Activated T-helper 2 cell treated with anti-CD3 and anti-CD28 coated beads, Interferon-gamma antibody, Interleukin-2, Interleukin-4, amounts not matched to agents 10 μg/mL and 5 μg/mL and 100 μg/mL, durations not matched to agents 14 hours and 24 hours and 36 hours (primary cell): ENCODE measurements around the gene CLDN7. TPM values are rescaled to one million over a fixed set of nuclear protein-coding genes. Genes with fewer than 3 reads are reported as not detected.

Experiments used
- DNase-seq: peaks from one replicate; pipeline ENCODE4 v3.0.0; 2021; ENCODE audit warnings: low spot score
- H3K27ac Mint-ChIP-seq: one replicate; pipeline ENCODE4 v1.8.0; 2021; ENCODE audit warnings: mixed read lengths
- H3K27me3 Mint-ChIP-seq: one replicate; pipeline ENCODE4 v1.8.0; 2021; ENCODE audit warnings: low read depth, mixed read lengths
- H3K36me3 Mint-ChIP-seq: one replicate; pipeline ENCODE4 v1.8.0; 2021; ENCODE audit warnings: low read depth, mixed read lengths
- H3K4me1 Mint-ChIP-seq: one replicate; pipeline ENCODE4 v1.8.0; 2021; ENCODE audit warnings: low read depth, mixed read lengths
- H3K4me3 Mint-ChIP-seq: one replicate; pipeline ENCODE4 v1.8.0; 2021; ENCODE audit warnings: low read depth, mild to moderate bottlenecking, moderate library complexity, mixed read lengths
- H3K9me3 Mint-ChIP-seq: one replicate; pipeline ENCODE4 v1.8.0; 2021; ENCODE audit warnings: mixed read lengths
- intact Hi-C: fragments of 100-400 bp; cut with micrococcal nuclease; formaldehyde crosslinking; loops from one replicate; pipeline ENCODE4 v1.15.1; 2023
- total RNA-seq: library from RNA; stranded (reverse); gene quantifications from 2 replicates; pipeline ENCODE4 v1.2.3, GENCODE V29; 2022

The CLDN7 gene
- total RNA-seq, 1 donor from 2014 or later = 0.41 TPM

GRCh38 chr17:7281074-7281952, 19.0 kb upstream of the CLDN7 start, which contains the start of gene SLC2A4:
Gene SLC2A4 (plus strand): TSS chr17:7281718. CDS start chr17:7281935, 217 bp downstream.
- peaks cover 15% of the 10 kb centered on the region for H3K4me1 Mint-ChIP-seq
- H3K36me3 Mint-ChIP-seq = no peaks in the 10 kb centered on the region
- H3K9me3 Mint-ChIP-seq = no peaks in the 10 kb centered on the region
- peak; percentile 76 for DNase-seq
- H3K4me3 Mint-ChIP-seq = peak within 1 kb of the TSS; percentile 78
- H3K27ac Mint-ChIP-seq = peak within 1 kb of the TSS; percentile 42
- H3K27me3 Mint-ChIP-seq = peaks cover 40% of the 10 kb centered on the region
- intact Hi-C loops = loop anchor here (1.0 to 2.0 kb wide), 3 partner anchors 29 to 43 kb away; partner anchors contain the start of genes ELP5 and GABARAP

GRCh38 chr17:7280519-7281073, 18.3 kb upstream of the CLDN7 start:
- intact Hi-C loops = loop anchor here (1.0 to 2.0 kb wide), 4 partner anchors 16 to 42 kb away; partner anchors contain the start of genes ELP5 and GABARAP
- Mint-ChIP-seq H3K9me3 (no peaks in the 10 kb centered on the region), H3K4me3 (peak overlapping the region; percentile 68), H3K4me1 (peaks cover 15% of the 10 kb centered on the region), H3K36me3 (no peaks in the 10 kb centered on the region), H3K27ac (no peak overlapping the region), H3K27me3 (peaks cover 36% of the 10 kb centered on the region)
- DNase-seq = peak; percentile 69

GRCh38 chr17:7279448-7279847, 17.2 kb upstream of the CLDN7 start:
- no peaks in the 10 kb centered on the region for H3K9me3 Mint-ChIP-seq
- intact Hi-C loops = no loop called here
- H3K27me3 Mint-ChIP-seq = peaks cover 36% of the 10 kb centered on the region
- no peak overlapping the region for H3K4me3 Mint-ChIP-seq
- no peaks in the 10 kb centered on the region for H3K36me3 Mint-ChIP-seq
- H3K4me1 Mint-ChIP-seq = peaks cover 15% of the 10 kb centered on the region
- no peak overlapping the region for H3K27ac Mint-ChIP-seq
- DNase-seq = no peak

- intact Hi-C loops = no loop called here
- Mint-ChIP-seq H3K27me3 (peaks cover 36% of the 10 kb centered on the region), H3K36me3 (no peaks in the 10 kb centered on the region), H3K9me3 (no peaks in the 10 kb centered on the region), H3K4me3 (no peak overlapping the region), H3K27ac (no peak overlapping the region), H3K4me1 (peaks cover 15% of the 10 kb centered on the region)
- no peak for DNase-seq
These were observed 4.5 kb upstream of the CLDN7 start for GRCh38 chr17:7266784-7267183.

- DNase-seq = no peak
- peaks cover 9% of the 10 kb centered on the region for H3K36me3 Mint-ChIP-seq
- H3K4me1 Mint-ChIP-seq = peaks cover 16% of the 10 kb centered on the region
- peak overlapping the region; percentile 43 for H3K4me3 Mint-ChIP-seq
- no peaks in the 10 kb centered on the region for H3K9me3 Mint-ChIP-seq
- peaks cover 31% of the 10 kb centered on the region for H3K27me3 Mint-ChIP-seq
- no peak overlapping the region for H3K27ac Mint-ChIP-seq
- intact Hi-C loops = no loop called here
These were observed 1.5 kb upstream of the CLDN7 start for GRCh38 chr17:7263801-7264078.

GRCh38 chr17:7262935-7263800, 890 bp upstream of the CLDN7 start:
- H3K9me3 Mint-ChIP-seq = no peaks in the 10 kb centered on the region
- peak overlapping the region; percentile 47 for H3K4me3 Mint-ChIP-seq
- intact Hi-C loops = no loop called here
- no peak overlapping the region for H3K27ac Mint-ChIP-seq
- DNase-seq = no peak
- H3K36me3 Mint-ChIP-seq = peaks cover 14% of the 10 kb centered on the region
- H3K27me3 Mint-ChIP-seq = peaks cover 29% of the 10 kb centered on the region
- H3K4me1 Mint-ChIP-seq = peaks cover 16% of the 10 kb centered on the region

GRCh38 chr17:7261379-7262191, 693 bp downstream of the CLDN7 start:
- Mint-ChIP-seq H3K4me1 (peaks cover 16% of the 10 kb centered on the region), H3K4me3 (peak overlapping the region; percentile 62), H3K27me3 (peaks cover 26% of the 10 kb centered on the region), H3K36me3 (peaks cover 24% of the 10 kb centered on the region), H3K27ac (peak overlapping the region; percentile 55), H3K9me3 (no peaks in the 10 kb centered on the region)
- intact Hi-C loops = no loop called here
- DNase-seq = no peak

GRCh38 chr17:7260651-7261378, 1.5 kb downstream of the CLDN7 start:
- peak overlapping the region; percentile 26 for H3K4me3 Mint-ChIP-seq
- H3K27ac Mint-ChIP-seq = no peak overlapping the region
- H3K27me3 Mint-ChIP-seq = peaks cover 25% of the 10 kb centered on the region
- H3K9me3 Mint-ChIP-seq = no peaks in the 10 kb centered on the region
- DNase-seq = no peak
- peaks cover 16% of the 10 kb centered on the region for H3K4me1 Mint-ChIP-seq
- H3K36me3 Mint-ChIP-seq = peaks cover 28% of the 10 kb centered on the region
- intact Hi-C loops = no loop called here

GRCh38 chr17:7260151-7260550, 2.1 kb downstream of the CLDN7 start:
- H3K4me3 Mint-ChIP-seq = peak overlapping the region; percentile 17
- H3K9me3 Mint-ChIP-seq = no peaks in the 10 kb centered on the region
- peaks cover 25% of the 10 kb centered on the region for H3K27me3 Mint-ChIP-seq
- no peak overlapping the region for H3K27ac Mint-ChIP-seq
- intact Hi-C loops = no loop called here
- peaks cover 16% of the 10 kb centered on the region for H3K4me1 Mint-ChIP-seq
- H3K36me3 Mint-ChIP-seq = peaks cover 28% of the 10 kb centered on the region
- no peak for DNase-seq

GRCh38 chr17:7259555-7259889, 2.8 kb downstream of the CLDN7 start:
- Mint-ChIP-seq H3K9me3 (no peaks in the 10 kb centered on the region), H3K27ac (no peak overlapping the region), H3K4me3 (no peak overlapping the region), H3K27me3 (peaks cover 25% of the 10 kb centered on the region), H3K4me1 (peaks cover 20% of the 10 kb centered on the region), H3K36me3 (peaks cover 34% of the 10 kb centered on the region)
- DNase-seq = no peak
- intact Hi-C loops = no loop called here

- H3K36me3 Mint-ChIP-seq = peaks cover 40% of the 10 kb centered on the region
- no peak overlapping the region for H3K4me3 Mint-ChIP-seq
- intact Hi-C loops = no loop called here
- H3K9me3 Mint-ChIP-seq = no peaks in the 10 kb centered on the region
- peaks cover 21% of the 10 kb centered on the region for H3K4me1 Mint-ChIP-seq
- peaks cover 19% of the 10 kb centered on the region for H3K27me3 Mint-ChIP-seq
- H3K27ac Mint-ChIP-seq = no peak overlapping the region
- DNase-seq = no peak
These were observed 3.3 kb downstream of the CLDN7 start for GRCh38 chr17:7258731-7259554.
